CD4-positive, alpha-beta T cell treated with Interleukin-2 at 100 ng/mL for 4 hours (primary cell): ENCODE measurements around the gene HBA2.
"Not testable (repeated sequence)": the region's sequence is repeated elsewhere in the genome, so short reads cannot be mapped to it uniquely, and the experiment has no call there.

Experiments used
- DNase-seq: peaks from one replicate; pipeline ENCODE4 v3.0.0-alpha.2; 2020; ENCODE audit warnings: low spot score

HBA2 gene

GRCh38 chr16:175011-175949 lies 2.6 kb downstream of the HBA2 start:
- DNase-seq, result no peak

DNA sequence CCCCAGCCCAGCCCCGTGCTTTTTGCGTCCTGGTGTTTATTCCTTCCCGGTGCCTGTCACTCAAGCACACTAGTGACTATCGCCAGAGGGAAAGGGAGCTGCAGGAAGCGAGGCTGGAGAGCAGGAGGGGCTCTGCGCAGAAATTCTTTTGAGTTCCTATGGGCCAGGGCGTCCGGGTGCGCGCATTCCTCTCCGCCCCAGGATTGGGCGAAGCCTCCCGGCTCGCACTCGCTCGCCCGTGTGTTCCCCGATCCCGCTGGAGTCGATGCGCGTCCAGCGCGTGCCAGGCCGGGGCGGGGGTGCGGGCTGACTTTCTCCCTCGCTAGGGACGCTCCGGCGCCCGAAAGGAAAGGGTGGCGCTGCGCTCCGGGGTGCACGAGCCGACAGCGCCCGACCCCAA lies 3.3 kb downstream of the HBA2 start:
- DNase-seq, result not testable (repeated sequence)

DNA sequence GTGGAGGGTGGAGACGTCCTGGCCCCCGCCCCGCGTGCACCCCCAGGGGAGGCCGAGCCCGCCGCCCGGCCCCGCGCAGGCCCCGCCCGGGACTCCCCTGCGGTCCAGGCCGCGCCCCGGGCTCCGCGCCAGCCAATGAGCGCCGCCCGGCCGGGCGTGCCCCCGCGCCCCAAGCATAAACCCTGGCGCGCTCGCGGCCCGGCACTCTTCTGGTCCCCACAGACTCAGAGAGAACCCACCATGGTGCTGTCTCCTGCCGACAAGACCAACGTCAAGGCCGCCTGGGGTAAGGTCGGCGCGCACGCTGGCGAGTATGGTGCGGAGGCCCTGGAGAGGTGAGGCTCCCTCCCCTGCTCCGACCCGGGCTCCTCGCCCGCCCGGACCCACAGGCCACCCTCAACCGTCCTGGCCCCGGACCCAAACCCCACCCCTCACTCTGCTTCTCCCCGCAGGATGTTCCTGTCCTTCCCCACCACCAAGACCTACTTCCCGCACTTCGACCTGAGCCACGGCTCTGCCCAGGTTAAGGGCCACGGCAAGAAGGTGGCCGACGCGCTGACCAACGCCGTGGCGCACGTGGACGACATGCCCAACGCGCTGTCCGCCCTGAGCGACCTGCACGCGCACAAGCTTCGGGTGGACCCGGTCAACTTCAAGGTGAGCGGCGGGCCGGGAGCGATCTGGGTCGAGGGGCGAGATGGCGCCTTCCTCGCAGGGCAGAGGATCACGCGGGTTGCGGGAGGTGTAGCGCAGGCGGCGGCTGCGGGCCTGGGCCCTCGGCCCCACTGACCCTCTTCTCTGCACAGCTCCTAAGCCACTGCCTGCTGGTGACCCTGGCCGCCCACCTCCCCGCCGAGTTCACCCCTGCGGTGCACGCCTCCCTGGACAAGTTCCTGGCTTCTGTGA lies 4.1 kb downstream of the HBA2 start, which contains the start of gene HBA1:
Gene HBA1 (plus strand): TSS at position 204 of the 906 bp plus-strand sequence. CDS start 37 bp downstream, at position 241.
- DNase-seq, result not testable (repeated sequence)

GRCh38 chr16:177394-177822 lies 4.7 kb downstream of the HBA2 start:
- no peak for DNase-seq

GRCh38 chr16:177981-178667 lies 5.4 kb downstream of the HBA2 start:
- DNase-seq, result no peak

GRCh38 chr16:178668-179015 lies 6.0 kb downstream of the HBA2 start:
- DNase-seq, result no peak

GRCh38 chr16:179211-180092 lies 6.8 kb downstream of the HBA2 start:
- no peak for DNase-seq

DNA sequence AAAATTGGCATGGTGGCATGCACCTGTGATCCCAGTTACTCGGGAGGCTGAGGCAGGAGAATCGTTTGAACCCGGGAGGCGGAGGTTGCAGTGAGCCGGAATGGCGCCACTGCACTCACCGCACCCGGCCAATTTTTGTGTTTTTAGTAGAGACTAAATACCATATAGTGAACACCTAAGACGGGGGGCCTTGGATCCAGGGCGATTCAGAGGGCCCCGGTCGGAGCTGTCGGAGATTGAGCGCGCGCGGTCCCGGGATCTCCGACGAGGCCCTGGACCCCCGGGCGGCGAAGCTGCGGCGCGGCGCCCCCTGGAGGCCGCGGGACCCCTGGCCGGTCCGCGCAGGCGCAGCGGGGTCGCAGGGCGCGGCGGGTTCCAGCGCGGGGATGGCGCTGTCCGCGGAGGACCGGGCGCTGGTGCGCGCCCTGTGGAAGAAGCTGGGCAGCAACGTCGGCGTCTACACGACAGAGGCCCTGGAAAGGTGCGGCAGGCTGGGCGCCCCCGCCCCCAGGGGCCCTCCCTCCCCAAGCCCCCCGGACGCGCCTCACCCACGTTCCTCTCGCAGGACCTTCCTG lies 7.5 kb downstream of the HBA2 start, which contains the start of gene HBQ1:
Gene HBQ1 (plus strand): TSS at position 359 of the 575 bp plus-strand sequence. CDS start 28 bp downstream, at position 387.
- no peak for DNase-seq

DNA sequence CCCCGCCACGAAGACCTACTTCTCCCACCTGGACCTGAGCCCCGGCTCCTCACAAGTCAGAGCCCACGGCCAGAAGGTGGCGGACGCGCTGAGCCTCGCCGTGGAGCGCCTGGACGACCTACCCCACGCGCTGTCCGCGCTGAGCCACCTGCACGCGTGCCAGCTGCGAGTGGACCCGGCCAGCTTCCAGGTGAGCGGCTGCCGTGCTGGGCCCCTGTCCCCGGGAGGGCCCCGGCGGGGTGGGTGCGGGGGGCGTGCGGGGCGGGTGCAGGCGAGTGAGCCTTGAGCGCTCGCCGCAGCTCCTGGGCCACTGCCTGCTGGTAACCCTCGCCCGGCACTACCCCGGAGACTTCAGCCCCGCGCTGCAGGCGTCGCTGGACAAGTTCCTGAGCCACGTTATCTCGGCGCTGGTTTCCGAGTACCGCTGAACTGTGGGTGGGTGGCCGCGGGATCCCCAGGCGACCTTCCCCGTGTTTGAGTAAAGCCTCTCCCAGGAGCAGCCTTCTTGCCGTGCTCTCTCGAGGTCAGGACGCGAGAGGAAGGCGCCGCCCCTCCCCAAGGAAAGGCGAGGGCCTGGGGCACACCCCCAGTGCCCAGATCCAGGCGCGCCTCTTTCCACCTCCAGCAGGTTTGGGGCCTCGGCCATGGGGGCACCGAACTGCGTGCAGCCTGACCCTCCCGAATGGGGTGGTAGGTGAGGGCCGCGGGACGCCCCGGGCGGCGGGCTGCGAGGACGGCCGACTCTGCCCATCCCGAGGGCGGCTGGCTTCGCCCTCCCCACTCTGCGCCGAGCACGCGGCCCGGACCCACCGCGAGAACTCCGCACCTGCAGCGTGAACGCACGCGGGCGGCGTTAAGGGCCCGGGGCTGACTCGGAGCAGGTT lies 8.2 kb downstream of the HBA2 start:
- peak; percentile 85 for DNase-seq

DNA sequence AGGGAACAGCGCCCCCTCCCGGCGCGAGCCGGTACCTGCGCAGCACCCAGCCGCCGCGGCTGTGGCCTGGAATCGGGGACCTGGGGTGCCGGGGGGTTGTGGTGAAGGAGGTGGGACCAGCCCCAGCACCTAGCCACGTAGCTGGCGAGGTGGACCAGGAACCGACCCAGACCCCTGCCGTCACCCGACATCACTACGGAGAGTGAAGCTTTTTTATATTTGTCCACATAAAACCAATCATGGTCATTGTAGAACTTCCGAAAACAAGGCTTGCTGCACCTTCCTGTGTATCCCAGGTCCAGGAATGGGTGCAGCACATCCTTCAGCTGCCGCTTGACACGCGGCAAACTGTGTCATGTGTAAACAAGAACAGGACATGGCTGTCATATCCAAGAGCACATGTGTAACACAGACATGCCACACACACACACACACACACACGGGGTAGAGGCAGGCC lies 8.9 kb downstream of the HBA2 start:
- DNase-seq, result no peak

DNA sequence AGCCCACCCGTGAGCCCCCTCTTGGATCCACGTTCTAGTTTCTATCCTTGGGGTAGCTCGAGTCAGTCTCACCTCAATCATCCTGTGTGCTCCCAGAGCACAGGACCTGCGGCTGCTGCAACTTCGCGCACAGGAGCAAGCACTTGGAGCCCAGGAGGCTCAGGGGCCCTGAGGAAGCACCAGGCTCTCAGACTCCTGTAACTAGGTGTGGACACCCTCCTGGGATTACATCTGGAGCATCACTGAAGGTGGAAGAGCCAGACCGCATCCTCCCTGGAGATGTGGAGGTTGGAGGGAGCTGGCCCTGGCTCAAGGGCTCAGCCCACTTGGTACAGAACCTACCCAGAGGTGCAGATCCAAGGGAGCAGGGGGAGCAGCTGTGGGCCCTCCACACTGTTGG lies 10.3 kb downstream of the HBA2 start:
- DNase-seq, result no peak

DNA sequence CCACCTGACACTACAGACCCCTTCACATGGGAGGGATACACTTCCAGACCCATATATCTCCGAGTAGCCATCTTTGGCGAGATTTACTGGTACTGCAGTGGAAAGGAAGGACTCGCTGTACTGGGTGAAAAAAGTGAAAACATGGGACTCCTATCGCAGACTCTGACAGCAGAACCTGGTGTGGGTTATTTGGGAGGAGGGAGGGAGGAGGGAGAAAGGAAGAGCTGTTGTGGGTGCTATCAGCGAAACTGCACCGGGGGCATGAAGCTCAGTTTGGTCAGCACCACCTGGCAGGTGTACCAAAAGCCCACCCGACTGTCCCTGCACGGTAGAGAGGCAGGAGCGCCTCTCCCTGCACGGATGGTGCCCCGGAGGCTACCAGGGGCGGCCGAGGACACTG lies 12.5 kb downstream of the HBA2 start:
- no peak for DNase-seq

DNA sequence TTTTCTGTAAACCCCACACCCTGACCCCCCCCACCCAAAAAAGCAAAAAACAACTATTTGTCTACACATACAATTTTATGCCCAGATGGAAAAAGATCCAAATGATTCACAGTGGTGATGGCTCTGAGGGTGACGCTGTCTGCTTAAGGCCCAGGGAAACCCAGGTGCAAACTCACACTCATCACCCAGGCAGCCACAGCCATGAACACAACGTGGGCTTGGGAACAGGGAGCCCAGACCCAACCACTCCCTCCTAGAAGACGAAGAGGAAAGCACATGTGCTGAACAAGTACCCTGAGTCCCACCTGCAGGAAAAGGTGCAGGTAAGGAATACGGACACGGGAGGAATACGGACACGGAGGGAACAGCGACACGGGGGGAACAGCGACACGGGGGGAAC lies 13.0 kb downstream of the HBA2 start:
- DNase-seq, result no peak

GRCh38 chr16:187330-187729 lies 14.7 kb downstream of the HBA2 start:
- DNase-seq, result no peak

DNA sequence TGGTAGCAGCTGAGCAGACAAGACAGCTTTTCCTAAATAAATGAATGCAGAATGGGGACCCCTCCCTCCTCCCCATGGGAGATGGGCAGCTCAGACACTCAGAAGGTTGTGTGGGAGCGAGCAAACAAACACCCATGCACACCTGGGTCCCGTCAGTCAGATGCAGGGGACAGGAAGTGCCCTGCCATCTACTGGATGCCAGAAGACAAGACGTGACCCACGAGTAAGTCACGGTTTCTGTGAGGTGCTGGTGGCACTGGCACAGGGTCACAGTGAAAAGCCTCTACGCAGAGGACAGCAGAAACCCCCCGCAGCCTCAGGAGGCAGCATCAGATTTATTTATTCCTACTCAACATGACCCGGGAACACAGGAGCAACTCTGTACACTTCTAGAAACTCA lies 16.0 kb downstream of the HBA2 start:
- DNase-seq, result peak; percentile 23

GRCh38 chr16:189604-190186 lies 17.0 kb downstream of the HBA2 start:
- DNase-seq, result no peak

DNA sequence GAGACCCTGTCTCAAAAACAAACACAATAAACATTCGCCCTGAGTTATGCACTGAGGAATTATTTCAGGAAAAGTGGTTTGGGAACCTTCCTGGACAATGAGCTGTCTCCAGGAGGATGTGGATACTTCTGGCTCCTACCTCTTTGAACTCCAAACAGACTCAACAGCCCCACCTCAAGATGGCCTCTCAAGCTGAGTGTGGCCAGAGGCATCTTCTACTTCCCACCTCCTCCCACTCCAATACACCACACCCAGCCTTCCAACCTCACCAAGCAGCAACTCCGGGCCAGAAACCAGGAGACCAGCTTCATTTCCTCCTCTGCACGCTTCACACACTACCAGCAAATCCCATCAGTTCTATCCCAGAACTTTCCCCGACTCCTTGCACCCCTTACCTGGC lies 19.2 kb downstream of the HBA2 start:
- DNase-seq, result no peak

DNA sequence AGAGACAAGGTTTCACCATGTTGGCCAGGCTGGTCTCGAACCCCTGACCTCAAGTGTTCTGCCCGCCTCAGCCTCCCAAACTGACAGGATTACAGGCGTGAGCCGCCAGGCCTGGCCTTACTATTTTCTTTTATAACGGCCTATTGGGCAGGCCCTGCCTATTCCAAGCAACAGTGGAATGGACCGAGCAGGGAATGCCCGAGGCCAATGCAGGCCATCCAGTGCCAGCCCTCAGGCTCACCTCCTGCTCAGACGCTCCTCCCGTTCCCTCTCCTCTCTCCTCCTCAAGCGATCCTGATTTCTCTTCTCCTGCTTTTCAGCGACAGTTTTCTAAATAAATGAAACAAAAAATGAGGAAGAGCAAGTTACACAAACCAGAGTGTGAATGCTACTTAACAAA lies 20.0 kb downstream of the HBA2 start:
- DNase-seq, result no peak

DNA sequence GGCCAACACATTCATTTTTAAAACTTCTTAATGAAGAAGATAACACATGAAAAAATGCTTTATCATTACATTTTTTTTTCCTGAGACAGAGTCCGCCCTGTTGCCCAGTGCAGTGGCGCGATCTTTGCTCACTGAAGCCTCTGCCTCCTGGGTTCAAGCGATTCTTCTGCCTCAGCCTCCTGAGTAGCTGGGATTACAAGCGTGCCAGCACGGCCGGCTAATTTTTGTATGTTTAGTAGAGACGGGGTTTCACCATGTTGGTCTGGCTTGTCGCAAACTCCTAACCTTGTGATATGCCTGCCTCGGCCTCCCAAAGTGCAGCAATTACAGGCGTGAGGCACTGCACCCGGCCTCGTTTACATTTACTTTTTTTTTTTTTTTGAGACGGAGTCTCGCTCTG lies 20.8 kb downstream of the HBA2 start:
- DNase-seq, result no peak
